RWPE1 (cell line): ENCODE measurements around the gene PTRHD1.

Source experiments
- CTCF ChIA-PET: fragments of 350-600 bp; sonication (Branson Sonifier 250); formaldehyde crosslinking; extraction: SDS; loops from one replicate; lab custom pipeline; 2021; lab: Yijun Ruan, JAX
- POLR2A ChIA-PET: fragments of 400-600 bp; formaldehyde crosslinking; extraction: SDS; loops from one replicate; lab custom pipeline; 2020; ENCODE audit warnings: antibody characterized with exemption; ENCODE audit not compliant: low non-redundant PET; lab: Yijun Ruan, JAX
- DNase-seq: peaks from one replicate; pipeline ENCODE4 v3.0.0; 2012; ENCODE audit warnings: low spot score
- H3K27ac ChIP-seq: fragments of 450-650 bp; 2 replicates; pipeline ENCODE4 v1.5.1; 2017
- CTCF ChIP-seq: fragments of 450-650 bp; conservative IDR thresholded peaks from 2 replicates; pipeline ENCODE4 v1.5.1; 2017; ENCODE audit warnings: low read depth, mild to moderate bottlenecking

The PTRHD1 gene

GRCh38 chr2:24792874-24793760, at the start of gene PTRHD1, which contains the start of gene CENPO:
TSS of gene PTRHD1 (minus strand) at chr2:24793391. CDS start at chr2:24793377, 14 bp downstream.
TSS of gene CENPO (plus strand) at chr2:24793425. CDS start at chr2:24793920, 495 bp downstream.
- POLR2A ChIA-PET: interaction anchor here (0.6 kb wide), 1 partner anchor 279 kb away, joined by 9 read pairs; no protein-coding TSS in a partner anchor
- peak; percentile 74 for TF ChIP-seq CTCF
- peak; percentile 96 for DNase-seq
- H3K27ac ChIP-seq: peak within 1 kb of the TSS; percentile 94
- CTCF ChIA-PET: interaction anchor here (0.5 to 1.6 kb wide), 13 partner anchors 13 to 847 kb away, joined by 3 to 13 read pairs (median 4); no protein-coding TSS in a partner anchor

GRCh38 chr2:24842081-24843050, 49.2 kb upstream of the PTRHD1 start:
- H3K27ac ChIP-seq: no peak overlapping the region
- DNase-seq: no peak
- TF ChIP-seq CTCF: no peak
- CTCF ChIA-PET: interaction anchor here (0.6 kb wide), 1 partner anchor 601 kb away, joined by 3 read pairs; no protein-coding TSS in a partner anchor
- POLR2A ChIA-PET: no interaction called here

GRCh38 chr2:24840962-24841945, 48.1 kb upstream of the PTRHD1 start:
- ChIA-PET POLR2A (no interaction called here), CTCF (interaction anchor here (0.6 kb wide), 1 partner anchor 600 kb away, joined by 3 read pairs; no protein-coding TSS in a partner anchor)
- H3K27ac ChIP-seq: no peak overlapping the region
- no peak for TF ChIP-seq CTCF
- DNase-seq: no peak

GRCh38 chr2:24840164-24840869, 47.1 kb upstream of the PTRHD1 start:
- POLR2A ChIA-PET: no interaction called here
- H3K27ac ChIP-seq: no peak overlapping the region
- CTCF ChIA-PET: no interaction called here
- DNase-seq: no peak
- TF ChIP-seq CTCF: no peak

- ChIA-PET POLR2A (no interaction called here), CTCF (interaction anchor here (0.6 kb wide), 1 partner anchor 15 kb away, joined by 3 read pairs; no protein-coding TSS in a partner anchor)
- no peak for DNase-seq
- H3K27ac ChIP-seq: no peak overlapping the region
- no peak for TF ChIP-seq CTCF
These were observed 46.5 kb upstream of the PTRHD1 start for GRCh38 chr2:24839729-24840128.
